HepG2 (cell line): ENCODE results near the gene HAUS1. TPM values are rescaled to one million over a fixed set of nuclear protein-coding genes. Genes with fewer than 3 reads are reported as not detected.

Experiments used
- CC2D1A ChIP-seq: sonication (generic); formaldehyde crosslinking; IDR thresholded peaks from 2 replicates; pipeline ENCODE4 v1.8.1; 2023; ENCODE audit warnings: mild to moderate bottlenecking, missing genetic modification reagents
- CENPT ChIP-seq: sonication (generic); formaldehyde crosslinking; IDR thresholded peaks from 2 replicates; pipeline ENCODE4 v1.8.0; 2022; ENCODE audit warnings: low read depth, mild to moderate bottlenecking, moderate library complexity, missing genetic modification reagents
- E2F1 ChIP-seq: sonication (generic); formaldehyde crosslinking; IDR thresholded peaks from 2 replicates; pipeline ENCODE4 v1.5.0; 2020; ENCODE audit warnings: missing genetic modification reagents
- ELF3 ChIP-seq: IDR thresholded peaks from 2 replicates; pipeline ENCODE4 v1.6.1; 2016; ENCODE audit warnings: missing genetic modification reagents, missing compliant biosample characterization
- KLF11 ChIP-seq: IDR thresholded peaks from 2 replicates; pipeline ENCODE4 v1.6.1; 2016; ENCODE audit warnings: missing compliant biosample characterization
- KLF16 ChIP-seq, 2 experiments: sonication (generic) in 1 of 2; formaldehyde crosslinking in 1 of 2; IDR thresholded peaks; 2 replicates each; pipeline versions ENCODE4 v1.6.1 to v1.8.0; 2016 to 2023; ENCODE audit warnings: missing genetic modification reagents in 2 of 2, missing compliant biosample characterization in 1 of 2
- MYNN ChIP-seq: sonication (generic); formaldehyde crosslinking; IDR thresholded peaks from 2 replicates; pipeline ENCODE4 v1.4.0; 2020; ENCODE audit warnings: mild to moderate bottlenecking, low read depth, missing genetic modification reagents
- PHF21A ChIP-seq: sonication (generic); formaldehyde crosslinking; IDR thresholded peaks from 2 replicates; pipeline ENCODE4 v1.5.0; 2020; ENCODE audit warnings: mild to moderate bottlenecking, missing genetic modification reagents
- SP5 ChIP-seq: IDR thresholded peaks from 2 replicates; pipeline ENCODE4 v1.6.1; 2016; ENCODE audit warnings: low read depth, borderline replicate concordance
- STAG1 ChIP-seq: sonication (generic); formaldehyde crosslinking; IDR thresholded peaks from 2 replicates; pipeline ENCODE4 v1.4.0; 2020; ENCODE audit warnings: missing genetic modification reagents
- SUZ12 ChIP-seq: fragments of 150-350 bp; IDR thresholded peaks from 2 replicates; pipeline ENCODE4 v1.6.1; 2014; ENCODE audit warnings: low read depth, low read length
- TGIF2 ChIP-seq: IDR thresholded peaks from 2 replicates; pipeline ENCODE4 v1.6.1; 2016; ENCODE audit warnings: control low read depth, missing compliant biosample characterization
- ZFP1 ChIP-seq: IDR thresholded peaks from 2 replicates; pipeline ENCODE4 v1.6.1; 2016
- ZNF205 ChIP-seq: IDR thresholded peaks from 2 replicates; pipeline ENCODE4 v1.6.1; 2018; ENCODE audit warnings: missing biosample characterization, missing genetic modification reagents
- ZNF354B ChIP-seq: sonication (generic); formaldehyde crosslinking; IDR thresholded peaks from 2 replicates; pipeline ENCODE4 v1.8.0; 2022; ENCODE audit warnings: mild to moderate bottlenecking, missing genetic modification reagents
- ZNF558 ChIP-seq: sonication (generic); formaldehyde crosslinking; IDR thresholded peaks from 2 replicates; pipeline ENCODE4 v1.9.0; 2022; ENCODE audit warnings: mild to moderate bottlenecking, missing genetic modification reagents, borderline replicate concordance
- ZNF564 ChIP-seq: sonication (generic); formaldehyde crosslinking; IDR thresholded peaks from 2 replicates; pipeline ENCODE4 v1.8.1; 2023; ENCODE audit warnings: mild to moderate bottlenecking, missing genetic modification reagents
- ZNF609 ChIP-seq: sonication (generic); formaldehyde crosslinking; IDR thresholded peaks from 2 replicates; pipeline ENCODE4 v1.4.0; 2020; ENCODE audit warnings: mild to moderate bottlenecking, missing genetic modification reagents, borderline replicate concordance
- ZNF777 ChIP-seq: sonication (generic); formaldehyde crosslinking; IDR thresholded peaks from 2 replicates; pipeline ENCODE4 v1.4.0; 2020; ENCODE audit warnings: missing genetic modification reagents
- polyA plus RNA-seq, 8 experiments: library from polyadenylated mRNA; depleted of rRNA in 3 of 8; stranded (reverse) in 7 of 8; unstranded in 1 of 8; fragments of >200 nt; fragmentation: Illumina TruSeq in 4 of 8; extraction: Trizol in 4 of 8; gene quantifications; 2 replicates each; pipeline versions ENCODE4 v1.2.1 to v1.2.3, GENCODE V29; 2011 to 2016; ENCODE audit warnings: low read depth in 4 of 8, missing spikeins in 1 of 8, mixed read lengths in 1 of 8; ENCODE audit not compliant: insufficient read depth in 1 of 8
- total RNA-seq, 5 experiments: library from RNA; depleted of rRNA; stranded (reverse); fragments of >200 nt; fragmentation: Illumina TruSeq; extraction: Trizol; gene quantifications; 2 replicates each; pipeline ENCODE4 v1.2.3, GENCODE V29; 2016; ENCODE audit warnings: low read depth in 1 of 5

HAUS1 gene
- total and polyA plus RNA-seq, 2 of the 13 experiments (the other 11 are each of a cell fraction or from before 2014, with no cell fraction given), result 20.6 to 59.2 TPM

GRCh38 chr18:46097801-46098615 lies 6.2 kb upstream of the HAUS1 start, which contains the start of gene ATP5F1A (continued):
- TF ChIP-seq TGIF2, result peak; percentile 58
- TF ChIP-seq SP5, result no peak; the same call in 1 of the 2 replicates
- peak; percentile 66; the same call in 1 of the 2 replicates for TF ChIP-seq ZNF777 (CRISPR knock-in tag)
- peak; percentile 38; the same call in 1 of the 2 replicates for TF ChIP-seq ZNF609 (CRISPR knock-in tag)
- TF ChIP-seq MYNN, result no peak
- no peak for TF ChIP-seq ZNF354B (CRISPR knock-in tag)
- no peak for TF ChIP-seq ZNF205 (CRISPR knock-in tag)
- peak in 1 of 2 experiments; percentile 61; a peak in 1 of 4 replicates for TF ChIP-seq KLF16 (CRISPR knock-in tag; IDR thresholded peaks at IDR 0.05)
- TF ChIP-seq KLF11 (CRISPR knock-in tag), result no peak
- TF ChIP-seq CC2D1A, result no peak
- no peak for TF ChIP-seq SUZ12
- TF ChIP-seq ZNF564 (CRISPR knock-in tag), result 0 out of 2 replicates have a peak, but pooled peaks have one; percentile 42
- TF ChIP-seq ELF3, result peak; percentile 35; the same call in 1 of the 2 replicates
- no peak for TF ChIP-seq PHF21A
- no peak for TF ChIP-seq ZFP1 (CRISPR knock-in tag)
- no peak for TF ChIP-seq CENPT
- no peak for TF ChIP-seq STAG1 (CRISPR knock-in tag)
- TF ChIP-seq ZNF558 (CRISPR knock-in tag), result no peak
- TF ChIP-seq E2F1 (CRISPR knock-in tag), result peak; percentile 64
